Measurements from ENCODE around the gene ANKAR.
"Not testable (repeated sequence)": the region's sequence is repeated elsewhere in the genome, so short reads cannot be mapped to it uniquely, and the experiment has no call there.

The ANKAR gene

GRCh38 chr2:189648846-189649509 lies 25.5 kb upstream of the ANKAR start:
- H3K4me3 ChIP-seq (ENCODE audit: low read length): no peak overlapping the region
- TF ChIP-seq CTCF (conservative IDR thresholded peaks at IDR 0.05; ENCODE audit: low read length): no peak
- peak; percentile 61 for DNase-seq (ENCODE audit: low read depth)

- TF ChIP-seq CTCF (conservative IDR thresholded peaks at IDR 0.05; ENCODE audit: low read length): no peak
- H3K4me3 ChIP-seq (ENCODE audit: low read length): no peak overlapping the region
- DNase-seq (ENCODE audit: low read depth): no peak
Measured at GRCh38 chr2:189651284-189651683, 23.2 kb upstream of the ANKAR start.

- not testable (repeated sequence) for H3K4me3 ChIP-seq (ENCODE audit: low read length); DNase-seq (ENCODE audit: low read depth)
Measured at GRCh38 chr2:189653464-189653863, 21.0 kb upstream of the ANKAR start.

GRCh38 chr2:189654641-189655040 lies 19.8 kb upstream of the ANKAR start:
- no peak for TF ChIP-seq CTCF (conservative IDR thresholded peaks at IDR 0.05; ENCODE audit: low read length)
- DNase-seq (ENCODE audit: low read depth): peak; percentile 12
- H3K4me3 ChIP-seq (ENCODE audit: low read length): no peak overlapping the region

GRCh38 chr2:189657867-189658266 lies 16.6 kb upstream of the ANKAR start:
- no peak overlapping the region for H3K4me3 ChIP-seq (ENCODE audit: low read length)
- no peak for TF ChIP-seq CTCF (conservative IDR thresholded peaks at IDR 0.05; ENCODE audit: low read length)
- peak; percentile 50 for DNase-seq (ENCODE audit: low read depth)

GRCh38 chr2:189658306-189659212 lies 15.9 kb upstream of the ANKAR start:
- H3K4me3 ChIP-seq (ENCODE audit: low read length): no peak overlapping the region
- no peak for TF ChIP-seq CTCF (conservative IDR thresholded peaks at IDR 0.05; ENCODE audit: low read length)
- DNase-seq (ENCODE audit: low read depth): no peak

- H3K4me3 ChIP-seq (ENCODE audit: low read length): no peak overlapping the region
- DNase-seq (ENCODE audit: low read depth): no peak
Measured at GRCh38 chr2:189659734-189660133, 14.7 kb upstream of the ANKAR start.

More at GRCh38 chr2:189659734-189660133, 14.7 kb upstream of the ANKAR start:
- TF ChIP-seq CTCF (conservative IDR thresholded peaks at IDR 0.05; ENCODE audit: low read length): no peak
